AG04449 (cell line): ENCODE measurements around the gene PRICKLE2.

Experiments
- CTCF ChIA-PET: fragments of 350-600 bp; formaldehyde crosslinking; extraction: SDS; loops from one replicate; lab custom pipeline; 2021; ENCODE audit warnings: antibody characterized with exemption; lab: Yijun Ruan, JAX
- POLR2A ChIA-PET: fragments of 400-600, 350-600 bp; formaldehyde crosslinking; extraction: SDS; loops from one replicate; lab custom pipeline; 2020; ENCODE audit warnings: antibody characterized with exemption, inconsistent platforms; lab: Yijun Ruan, JAX
- DNase-seq: peaks from one replicate; pipeline ENCODE4 v3.0.0-alpha.2; 2010; ENCODE audit warnings: low read depth, low spot score
- H3K4me3 ChIP-seq: 2 replicates; pipeline ENCODE4 v1.5.1; 2011; ENCODE audit warnings: low read depth, mild to moderate bottlenecking, control low read depth, low read length
- TF ChIP-seq, protein P1 (sequence below): IDR thresholded peaks from one replicate; pipeline ENCODE4 v1.5.1; 2011; ENCODE audit warnings: mild to moderate bottlenecking, moderate library complexity, low read length, control low read depth, inconsistent platforms; ENCODE audit not compliant: insufficient read depth; ENCODE audit errors: missing control alignments

Gene PRICKLE2

DNA sequence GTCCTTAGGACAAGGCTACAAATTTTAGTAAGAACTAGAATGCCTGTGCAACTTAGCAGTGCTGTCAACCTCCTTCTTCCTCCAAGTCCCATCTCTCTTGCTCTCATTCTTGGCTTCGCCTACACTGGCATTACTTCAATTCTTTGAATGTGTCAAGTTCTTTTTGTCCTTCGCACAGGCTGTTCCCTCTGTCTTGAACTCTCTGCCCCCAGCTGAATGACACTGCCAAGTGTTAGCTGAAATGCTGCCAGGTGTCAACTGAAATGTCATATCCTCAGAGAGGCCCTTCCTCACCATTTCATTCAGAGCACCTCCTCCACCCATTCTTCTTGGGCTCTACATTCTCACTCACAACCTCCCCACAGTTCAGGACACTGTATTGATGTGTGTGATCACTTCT lies 153.1 kb downstream of the PRICKLE2 start:
- CTCF ChIA-PET: no interaction called here
- TF ChIP-seq, protein P1, sequence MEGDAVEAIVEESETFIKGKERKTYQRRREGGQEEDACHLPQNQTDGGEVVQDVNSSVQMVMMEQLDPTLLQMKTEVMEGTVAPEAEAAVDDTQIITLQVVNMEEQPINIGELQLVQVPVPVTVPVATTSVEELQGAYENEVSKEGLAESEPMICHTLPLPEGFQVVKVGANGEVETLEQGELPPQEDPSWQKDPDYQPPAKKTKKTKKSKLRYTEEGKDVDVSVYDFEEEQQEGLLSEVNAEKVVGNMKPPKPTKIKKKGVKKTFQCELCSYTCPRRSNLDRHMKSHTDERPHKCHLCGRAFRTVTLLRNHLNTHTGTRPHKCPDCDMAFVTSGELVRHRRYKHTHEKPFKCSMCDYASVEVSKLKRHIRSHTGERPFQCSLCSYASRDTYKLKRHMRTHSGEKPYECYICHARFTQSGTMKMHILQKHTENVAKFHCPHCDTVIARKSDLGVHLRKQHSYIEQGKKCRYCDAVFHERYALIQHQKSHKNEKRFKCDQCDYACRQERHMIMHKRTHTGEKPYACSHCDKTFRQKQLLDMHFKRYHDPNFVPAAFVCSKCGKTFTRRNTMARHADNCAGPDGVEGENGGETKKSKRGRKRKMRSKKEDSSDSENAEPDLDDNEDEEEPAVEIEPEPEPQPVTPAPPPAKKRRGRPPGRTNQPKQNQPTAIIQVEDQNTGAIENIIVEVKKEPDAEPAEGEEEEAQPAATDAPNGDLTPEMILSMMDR: no peak
- H3K4me3 ChIP-seq: no peak overlapping the region
- POLR2A ChIA-PET: no interaction called here
- DNase-seq: no peak

- no peak overlapping the region for H3K4me3 ChIP-seq
- TF ChIP-seq, protein P1: no peak
- POLR2A ChIA-PET: no interaction called here
- no peak for DNase-seq
- CTCF ChIA-PET: interaction anchor here (0.7 to 1.0 kb wide), 2 partner anchors 10 to 1526 kb away, joined by 4 read pairs; no protein-coding TSS in a partner anchor
Measured at GRCh38 chr3:64070704-64071103, 154.6 kb downstream of the PRICKLE2 start.

GRCh38 chr3:64067506-64068346 lies 157.5 kb downstream of the PRICKLE2 start:
- TF ChIP-seq, protein P1: no peak
- no peak for DNase-seq
- POLR2A ChIA-PET: no interaction called here
- CTCF ChIA-PET: no interaction called here
- H3K4me3 ChIP-seq: no peak overlapping the region

GRCh38 chr3:64064804-64065203 lies 160.5 kb downstream of the PRICKLE2 start:
- DNase-seq: no peak
- TF ChIP-seq, protein P1: no peak
- ChIA-PET CTCF (no interaction called here), POLR2A (no interaction called here)
- no peak overlapping the region for H3K4me3 ChIP-seq

DNA sequence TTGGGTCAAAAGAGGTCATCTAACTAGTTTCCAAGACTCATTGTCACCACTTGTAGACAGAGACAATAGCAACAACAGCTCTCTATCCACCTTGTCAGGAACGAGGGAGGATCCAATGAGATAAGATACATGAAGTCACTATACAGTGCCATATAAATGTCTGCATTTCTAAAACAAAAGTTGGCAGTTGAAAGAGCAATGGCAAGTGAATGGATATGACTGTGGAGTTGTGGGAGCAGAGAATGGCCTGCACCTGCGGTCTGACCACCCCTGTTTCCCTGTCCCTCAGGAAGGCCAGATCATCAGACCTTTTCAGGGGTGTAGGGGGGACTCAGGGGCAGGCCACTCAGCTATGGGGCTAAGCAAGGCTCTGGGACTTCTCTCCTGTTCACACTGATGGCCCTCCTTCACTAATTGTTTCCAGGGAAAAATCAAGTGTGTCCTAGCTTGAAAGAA lies 161.3 kb downstream of the PRICKLE2 start:
- POLR2A ChIA-PET: no interaction called here
- no peak for DNase-seq
- TF ChIP-seq, protein P1: no peak
- no peak overlapping the region for H3K4me3 ChIP-seq
- CTCF ChIA-PET: interaction anchor here (1.1 kb wide), 1 partner anchor 33 kb away, joined by 3 read pairs; no protein-coding TSS in a partner anchor

GRCh38 chr3:64063207-64063982 lies 161.9 kb downstream of the PRICKLE2 start:
- CTCF ChIA-PET: interaction anchor here (1.1 kb wide), 1 partner anchor 32 kb away, joined by 3 read pairs; no protein-coding TSS in a partner anchor

More at GRCh38 chr3:64063207-64063982, 161.9 kb downstream of the PRICKLE2 start:
- no peak overlapping the region for H3K4me3 ChIP-seq
- no peak for DNase-seq
- TF ChIP-seq, protein P1: no peak
- POLR2A ChIA-PET: no interaction called here
